Measurements from ENCODE around the gene PREPL.

DNA sequence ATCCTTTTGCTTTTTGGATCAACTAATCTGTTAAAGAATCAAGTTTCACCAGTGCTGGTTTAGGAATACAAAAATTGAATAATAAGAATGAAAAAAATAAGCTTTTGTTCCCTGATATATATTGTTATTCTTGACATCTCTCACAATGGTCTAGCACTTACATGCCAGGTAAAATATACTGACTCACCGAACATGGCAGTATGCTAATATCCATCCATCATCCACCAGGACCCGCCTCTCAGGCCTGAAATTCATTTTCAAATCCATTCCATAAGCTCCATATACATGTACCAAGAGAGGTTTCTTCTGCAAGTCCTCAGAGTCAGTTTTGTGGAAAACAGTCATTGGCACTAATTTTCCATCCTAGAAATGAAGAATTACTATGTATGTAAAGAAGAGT lies 32.5 kb downstream of the PREPL start:
- TF ChIP-seq FOXM1 (IDR thresholded peaks at IDR 0.05; ENCODE audit: borderline replicate concordance) = no peak
- no peak for TF ChIP-seq TARDBP (IDR thresholded peaks at IDR 0.05)
- no peak for TF ChIP-seq SP1 (IDR thresholded peaks at IDR 0.05)
- TF ChIP-seq FOXK2 (IDR thresholded peaks at IDR 0.05) = no peak
- TF ChIP-seq FOXA1 (IDR thresholded peaks at IDR 0.05) = no peak

Measured in HEK293T (cell line).